ENCODE data around the gene GALNT17.
"Not testable (repeated sequence)": the region's sequence is repeated elsewhere in the genome, so short reads cannot be mapped to it uniquely, and the experiment has no call there.

Gene GALNT17

DNA sequence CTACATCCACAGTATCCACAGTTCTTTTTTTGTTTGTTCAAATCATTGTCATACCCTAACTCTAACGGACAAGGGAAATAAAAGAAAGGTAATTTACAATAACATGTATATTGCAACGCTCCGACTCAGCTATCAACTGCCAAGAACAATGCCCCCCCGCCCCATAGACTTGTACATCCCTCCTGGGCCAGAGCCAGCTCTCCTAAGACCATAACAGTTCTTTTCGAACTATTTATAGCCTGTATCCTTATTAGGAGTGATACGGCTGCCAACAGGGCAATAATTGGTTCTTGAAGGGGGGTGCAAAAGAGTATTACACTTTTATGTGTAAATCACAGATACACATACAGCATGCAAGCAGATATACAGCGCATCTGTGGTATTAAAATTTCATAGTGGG is 495.7 kb downstream of the GALNT17 start:
- H3K4me2 ChIP-seq (ENCODE audit: low read depth, low read length) = no peak overlapping the region
- no peaks in the 10 kb centered on the region for H3K9me2 ChIP-seq (replicated peaks; ENCODE audit: insufficient read depth, low read length)
- no peaks in the 10 kb centered on the region for H3K9me3 ChIP-seq (replicated peaks; ENCODE audit: insufficient read depth, low read length)
- no peak overlapping the region for H3K27ac ChIP-seq (ENCODE audit: low read length)
- TF ChIP-seq CTCF (IDR thresholded peaks at IDR 0.05; ENCODE audit: low read length) (no peak), EZH2phosphoT487 (IDR thresholded peaks at IDR 0.05; ENCODE audit: low read length) (no peak), EZH2 (optimal IDR thresholded peaks at IDR 0.05; ENCODE audit: low read depth, low read length) (no peak)
- no peaks in the 10 kb centered on the region for H3K27me3 ChIP-seq (replicated peaks; ENCODE audit: insufficient read depth, low read length)
- H3K79me2 ChIP-seq (ENCODE audit: low read length) = no peaks in the 10 kb centered on the region
- no peak for DNase-seq
- H3F3A ChIP-seq (ENCODE audit: insufficient read depth, low read length) = no peaks in the 10 kb centered on the region
- no peak overlapping the region for H3K4me3 ChIP-seq (ENCODE audit: low read length)
- H4K20me1 ChIP-seq (ENCODE audit: insufficient read depth, low read length) = no peaks in the 10 kb centered on the region
- H3K4me1 ChIP-seq (ENCODE audit: low read length) = no peaks in the 10 kb centered on the region
- H3K36me3 ChIP-seq (replicated peaks; ENCODE audit: insufficient read depth, low read length) = no peaks in the 10 kb centered on the region
- no peak overlapping the region for H2AFZ ChIP-seq (ENCODE audit: low read length)
- no peak overlapping the region for H3K9ac ChIP-seq (ENCODE audit: low read length)

DNA sequence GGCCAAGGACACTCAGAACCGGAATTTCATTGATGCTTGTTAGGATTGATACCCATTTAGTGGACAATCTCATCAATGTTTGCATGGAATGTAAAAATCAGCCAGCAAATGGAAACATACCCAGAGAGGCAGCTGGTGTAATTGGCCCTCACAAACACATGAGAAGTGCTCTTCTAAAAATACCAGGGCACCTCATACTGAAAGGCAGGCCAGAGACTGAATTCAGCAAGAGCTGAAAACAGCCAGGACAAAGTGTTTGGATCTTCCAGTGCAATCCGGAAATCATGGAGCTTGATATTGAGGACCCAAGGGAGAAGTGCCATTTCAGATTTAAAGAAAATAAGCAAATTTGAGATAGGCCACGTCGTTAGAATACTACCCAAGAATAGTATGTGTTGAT is 498.6 kb downstream of the GALNT17 start:
- H3K9me3 ChIP-seq (replicated peaks; ENCODE audit: insufficient read depth, low read length) = no peaks in the 10 kb centered on the region
- no peaks in the 10 kb centered on the region for H3K27me3 ChIP-seq (replicated peaks; ENCODE audit: insufficient read depth, low read length)
- H2AFZ ChIP-seq (ENCODE audit: low read length) = no peak overlapping the region
- no peak overlapping the region for H3K4me3 ChIP-seq (ENCODE audit: low read length)
- no peaks in the 10 kb centered on the region for H3K9me2 ChIP-seq (replicated peaks; ENCODE audit: insufficient read depth, low read length)
- no peak for TF ChIP-seq EZH2 (optimal IDR thresholded peaks at IDR 0.05; ENCODE audit: low read depth, low read length)
- no peak for TF ChIP-seq CTCF (IDR thresholded peaks at IDR 0.05; ENCODE audit: low read length)
- H4K20me1 ChIP-seq (ENCODE audit: insufficient read depth, low read length) = no peaks in the 10 kb centered on the region
- H3K4me2 ChIP-seq (ENCODE audit: low read depth, low read length) = no peak overlapping the region
- no peaks in the 10 kb centered on the region for H3F3A ChIP-seq (ENCODE audit: insufficient read depth, low read length)
- no peaks in the 10 kb centered on the region for H3K79me2 ChIP-seq (ENCODE audit: low read length)
- no peak overlapping the region for H3K9ac ChIP-seq (ENCODE audit: low read length)
- no peak for DNase-seq
- no peak overlapping the region for H3K27ac ChIP-seq (ENCODE audit: low read length)
- no peaks in the 10 kb centered on the region for H3K36me3 ChIP-seq (replicated peaks; ENCODE audit: insufficient read depth, low read length)
- H3K4me1 ChIP-seq (ENCODE audit: low read length) = no peaks in the 10 kb centered on the region

DNA sequence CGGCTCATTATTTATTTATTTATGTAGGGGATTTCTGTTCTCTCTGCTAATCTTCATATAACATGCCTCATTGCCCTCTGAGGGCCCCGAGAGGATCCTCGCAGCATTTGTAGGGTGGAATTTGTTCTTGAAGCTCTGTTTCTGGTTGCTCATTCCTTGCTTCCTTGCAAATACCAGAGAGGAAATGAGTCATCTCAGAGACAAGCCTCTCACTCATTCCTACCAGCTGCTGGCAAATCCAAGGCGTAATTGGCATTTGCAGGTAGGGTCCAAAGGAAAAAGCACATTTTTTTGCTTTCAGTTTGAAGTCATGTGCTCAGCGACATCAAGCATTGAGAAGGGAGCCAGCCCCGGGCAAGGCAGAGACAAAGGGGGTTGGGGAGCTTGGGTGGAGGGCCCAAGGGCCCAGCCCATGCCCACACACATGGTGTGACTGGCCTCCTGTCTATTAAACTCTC is 501.6 kb downstream of the GALNT17 start:
- H3F3A ChIP-seq (ENCODE audit: insufficient read depth, low read length) = no peaks in the 10 kb centered on the region
- H3K4me3 ChIP-seq (ENCODE audit: low read length) = no peak overlapping the region
- DNase-seq = no peak
- H3K27me3 ChIP-seq (replicated peaks; ENCODE audit: insufficient read depth, low read length) = no peaks in the 10 kb centered on the region
- H3K4me2 ChIP-seq (ENCODE audit: low read depth, low read length) = no peak overlapping the region
- H4K20me1 ChIP-seq (ENCODE audit: insufficient read depth, low read length) = no peaks in the 10 kb centered on the region
- no peaks in the 10 kb centered on the region for H3K79me2 ChIP-seq (ENCODE audit: low read length)
- no peaks in the 10 kb centered on the region for H3K4me1 ChIP-seq (ENCODE audit: low read length)
- H3K9me2 ChIP-seq (replicated peaks; ENCODE audit: insufficient read depth, low read length) = no peaks in the 10 kb centered on the region
- H2AFZ ChIP-seq (ENCODE audit: low read length) = no peak overlapping the region
- H3K36me3 ChIP-seq (replicated peaks; ENCODE audit: insufficient read depth, low read length) = no peaks in the 10 kb centered on the region
- TF ChIP-seq EZH2 (optimal IDR thresholded peaks at IDR 0.05; ENCODE audit: low read depth, low read length) (no peak), CTCF (IDR thresholded peaks at IDR 0.05; ENCODE audit: low read length) (no peak), EZH2phosphoT487 (IDR thresholded peaks at IDR 0.05; ENCODE audit: low read length) (no peak)
- no peak overlapping the region for H3K9ac ChIP-seq (ENCODE audit: low read length)
- no peak overlapping the region for H3K27ac ChIP-seq (ENCODE audit: low read length)
- no peaks in the 10 kb centered on the region for H3K9me3 ChIP-seq (replicated peaks; ENCODE audit: insufficient read depth, low read length)

- H3K27ac ChIP-seq (ENCODE audit: low read length); DNase-seq; H2AFZ ChIP-seq (ENCODE audit: low read length); H4K20me1 ChIP-seq (ENCODE audit: insufficient read depth, low read length); H3K4me2 ChIP-seq (ENCODE audit: low read depth, low read length); H3K27me3 ChIP-seq (replicated peaks; ENCODE audit: insufficient read depth, low read length); H3K4me3 ChIP-seq (ENCODE audit: low read length); H3K9me3 ChIP-seq (replicated peaks; ENCODE audit: insufficient read depth, low read length); H3K79me2 ChIP-seq (ENCODE audit: low read length); H3K9me2 ChIP-seq (replicated peaks; ENCODE audit: insufficient read depth, low read length); H3F3A ChIP-seq (ENCODE audit: insufficient read depth, low read length); H3K36me3 ChIP-seq (replicated peaks; ENCODE audit: insufficient read depth, low read length); H3K4me1 ChIP-seq (ENCODE audit: low read length); H3K9ac ChIP-seq (ENCODE audit: low read length): not testable (repeated sequence)
These were observed 503.9 kb downstream of the GALNT17 start for GRCh38 chr7:71635849-71636248.
